Upper lobe of left lung (tissue), 4 donors: Measurements from ENCODE around the gene MGME1.

Experiments
- EP300 ChIP-seq, 4 donors: sonication (generic); formaldehyde crosslinking; IDR thresholded peaks; one replicate each; pipeline ENCODE4 v1.5.1; 2017; ENCODE audit warnings: antibody characterized with exemption in 4 of 4, control low read depth in 2 of 4
- POLR2A ChIP-seq, 4 donors: fragments of 450-650 bp; IDR thresholded peaks; one replicate each; pipeline ENCODE4 v1.5.1; 2016 to 2017; ENCODE audit warnings: antibody characterized with exemption in 4 of 4, mild to moderate bottlenecking in 2 of 4
- POLR2AphosphoS5 ChIP-seq, 2 donors: sonication (generic); formaldehyde crosslinking; IDR thresholded peaks; one replicate each; pipeline ENCODE4 v1.5.1; 2017; ENCODE audit warnings: antibody characterized with exemption in 2 of 2
- TF ChIP-seq, protein P1 (sequence below), 6 experiments: fragments of 450-650 bp in 4 of 6; fragments of 200-600 bp in 2 of 6; sonication (generic) in 2 of 6; IDR thresholded peaks; one replicate each; pipeline ENCODE4 v1.5.1; 2016 to 2019; ENCODE audit warnings: antibody characterized with exemption in 6 of 6

DNA sequence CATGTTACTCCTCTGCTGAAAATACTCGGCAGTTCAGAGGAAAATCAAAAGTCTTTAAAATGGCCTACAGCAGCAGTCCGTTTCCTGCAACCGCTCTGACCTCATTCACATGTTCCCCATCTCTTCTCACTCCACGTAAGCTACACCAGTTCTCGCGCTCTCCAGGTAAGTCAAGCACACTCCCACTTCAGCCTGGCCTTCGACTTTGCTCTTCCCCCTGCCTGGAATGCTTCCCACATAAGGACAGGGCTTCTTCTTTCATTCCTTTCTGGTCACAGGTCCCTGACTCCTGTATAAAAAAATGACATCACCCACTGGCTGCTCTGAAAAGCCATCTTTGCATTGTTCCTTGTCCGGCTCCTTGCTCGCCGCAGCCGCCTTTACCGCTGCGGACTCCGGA is 42.7 kb downstream of the MGME1 start:
- TF ChIP-seq POLR2AphosphoS5 (IDR thresholded peaks at IDR 0.05) (no peak), POLR2A (IDR thresholded peaks at IDR 0.05) (no peak), EP300 (IDR thresholded peaks at IDR 0.05) (no peak)
- TF ChIP-seq, protein P1, sequence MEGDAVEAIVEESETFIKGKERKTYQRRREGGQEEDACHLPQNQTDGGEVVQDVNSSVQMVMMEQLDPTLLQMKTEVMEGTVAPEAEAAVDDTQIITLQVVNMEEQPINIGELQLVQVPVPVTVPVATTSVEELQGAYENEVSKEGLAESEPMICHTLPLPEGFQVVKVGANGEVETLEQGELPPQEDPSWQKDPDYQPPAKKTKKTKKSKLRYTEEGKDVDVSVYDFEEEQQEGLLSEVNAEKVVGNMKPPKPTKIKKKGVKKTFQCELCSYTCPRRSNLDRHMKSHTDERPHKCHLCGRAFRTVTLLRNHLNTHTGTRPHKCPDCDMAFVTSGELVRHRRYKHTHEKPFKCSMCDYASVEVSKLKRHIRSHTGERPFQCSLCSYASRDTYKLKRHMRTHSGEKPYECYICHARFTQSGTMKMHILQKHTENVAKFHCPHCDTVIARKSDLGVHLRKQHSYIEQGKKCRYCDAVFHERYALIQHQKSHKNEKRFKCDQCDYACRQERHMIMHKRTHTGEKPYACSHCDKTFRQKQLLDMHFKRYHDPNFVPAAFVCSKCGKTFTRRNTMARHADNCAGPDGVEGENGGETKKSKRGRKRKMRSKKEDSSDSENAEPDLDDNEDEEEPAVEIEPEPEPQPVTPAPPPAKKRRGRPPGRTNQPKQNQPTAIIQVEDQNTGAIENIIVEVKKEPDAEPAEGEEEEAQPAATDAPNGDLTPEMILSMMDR (IDR thresholded peaks at IDR 0.05) = no peak
